WTC11 (cell line): Measurements from ENCODE around the gene FAM200B. TPM values are rescaled to one million over a fixed set of nuclear protein-coding genes. Genes with fewer than 3 reads are reported as not detected.

ENCODE experiments used
- ATF1 ChIP-seq: sonication (generic); formaldehyde crosslinking; IDR thresholded peaks from 2 replicates; pipeline ENCODE4 v1.8.1; 2023; ENCODE audit warnings: mild to moderate bottlenecking, moderate library complexity, missing genetic modification reagents
- ATF6 ChIP-seq: sonication (generic); formaldehyde crosslinking; IDR thresholded peaks from 2 replicates; pipeline ENCODE4 v1.8.1; 2023; ENCODE audit warnings: mild to moderate bottlenecking, missing genetic modification reagents
- CBFB ChIP-seq: sonication (generic); formaldehyde crosslinking; IDR thresholded peaks from 2 replicates; pipeline ENCODE4 v1.8.1; 2022; ENCODE audit warnings: mild to moderate bottlenecking, low read depth, missing genetic modification reagents
- CREM ChIP-seq: sonication (generic); formaldehyde crosslinking; IDR thresholded peaks from 2 replicates; pipeline ENCODE4 v1.8.1; 2022; ENCODE audit warnings: mild to moderate bottlenecking, missing genetic modification reagents, moderate library complexity
- ELF4 ChIP-seq: sonication (generic); formaldehyde crosslinking; IDR thresholded peaks from 2 replicates; pipeline ENCODE4 v1.8.1; 2022; ENCODE audit warnings: low read depth, mild to moderate bottlenecking, moderate library complexity, missing genetic modification reagents
- EMX1 ChIP-seq: fragments of 250-450 bp; sonication (Bioruptor Pico); IDR thresholded peaks from 2 replicates; pipeline ENCODE4 v1.8.0; 2021; ENCODE audit warnings: mild to moderate bottlenecking
- ESRRA ChIP-seq: sonication (generic); formaldehyde crosslinking; IDR thresholded peaks from 2 replicates; pipeline ENCODE4 v1.8.1; 2022; ENCODE audit warnings: mild to moderate bottlenecking, missing genetic modification reagents, borderline replicate concordance
- FOXJ3 ChIP-seq: sonication (generic); formaldehyde crosslinking; IDR thresholded peaks from 2 replicates; pipeline ENCODE4 v1.9.0; 2021; ENCODE audit warnings: missing genetic modification reagents, mild to moderate bottlenecking, borderline replicate concordance
- GRHL2 ChIP-seq: fragments of 250-450 bp; sonication (Bioruptor Pico); IDR thresholded peaks from 2 replicates; pipeline ENCODE4 v1.8.0; 2022; ENCODE audit warnings: mild to moderate bottlenecking, moderate library complexity; ENCODE audit not compliant: insufficient replicate concordance, severe bottlenecking
- GTF2I ChIP-seq: fragments of 250-450 bp; sonication (Bioruptor Pico); conservative IDR thresholded peaks from 2 replicates; pipeline ENCODE4 v1.4.0; 2021; ENCODE audit warnings: mild to moderate bottlenecking
- IRF2 ChIP-seq: sonication (generic); formaldehyde crosslinking; IDR thresholded peaks from 2 replicates; pipeline ENCODE4 v1.8.0; 2022; ENCODE audit warnings: low read depth, missing genetic modification reagents, borderline replicate concordance
- NFYB ChIP-seq: sonication (generic); formaldehyde crosslinking; conservative IDR thresholded peaks from 2 replicates; pipeline ENCODE4 v1.8.0; 2022; ENCODE audit warnings: low read depth, missing genetic modification reagents
- NR1H2 ChIP-seq: sonication (generic); formaldehyde crosslinking; IDR thresholded peaks from 2 replicates; pipeline ENCODE4 v1.9.0; 2021; ENCODE audit warnings: mild to moderate bottlenecking, moderate library complexity, missing genetic modification reagents
- NR3C1 ChIP-seq: sonication (generic); formaldehyde crosslinking; conservative IDR thresholded peaks from 2 replicates; pipeline ENCODE4 v1.8.1; 2023; ENCODE audit warnings: low read depth, mild to moderate bottlenecking, missing genetic modification reagents
- RELA ChIP-seq: sonication (generic); formaldehyde crosslinking; IDR thresholded peaks from 2 replicates; pipeline ENCODE4 v1.8.1; 2022; ENCODE audit warnings: missing genetic modification reagents, mild to moderate bottlenecking, borderline replicate concordance
- RORB ChIP-seq: fragments of 250-450 bp; sonication (Bioruptor Pico); IDR thresholded peaks from 2 replicates; pipeline ENCODE4 v1.9.0; 2021; ENCODE audit warnings: mild to moderate bottlenecking
- SOX15 ChIP-seq: fragments of 250-450 bp; sonication (Bioruptor Pico); IDR thresholded peaks from 2 replicates; pipeline ENCODE4 v1.9.0; 2021; ENCODE audit warnings: mild to moderate bottlenecking
- USF2 ChIP-seq: sonication (generic); formaldehyde crosslinking; IDR thresholded peaks from 2 replicates; pipeline ENCODE4 v1.8.1; 2023; ENCODE audit warnings: mild to moderate bottlenecking, missing genetic modification reagents, moderate library complexity
- ZNF232 ChIP-seq: sonication (generic); formaldehyde crosslinking; IDR thresholded peaks from 2 replicates; pipeline ENCODE4 v1.8.0; 2022; ENCODE audit warnings: mild to moderate bottlenecking, missing genetic modification reagents
- ZNF263 ChIP-seq: sonication (generic); formaldehyde crosslinking; IDR thresholded peaks from 2 replicates; pipeline ENCODE4 v1.8.1; 2022; ENCODE audit warnings: low read depth, mild to moderate bottlenecking, moderate library complexity, missing genetic modification reagents
- ZNF416 ChIP-seq: fragments of 250-450 bp; sonication (Bioruptor Pico); IDR thresholded peaks from 2 replicates; pipeline ENCODE4 v1.9.0; 2021; ENCODE audit warnings: mild to moderate bottlenecking, inconsistent platforms
- ZNF512 ChIP-seq: sonication (generic); formaldehyde crosslinking; IDR thresholded peaks from 2 replicates; pipeline ENCODE4 v1.8.1; 2022; ENCODE audit warnings: missing genetic modification reagents, borderline replicate concordance
- ZNF671 ChIP-seq: fragments of 250-450 bp; sonication (Bioruptor Pico); IDR thresholded peaks from 2 replicates; pipeline ENCODE4 v1.8.0; 2021; ENCODE audit warnings: mild to moderate bottlenecking
- ZSCAN18 ChIP-seq: fragments of 250-450 bp; sonication (Bioruptor Pico); IDR thresholded peaks from 2 replicates; pipeline ENCODE4 v2.1.2; 2022; ENCODE audit warnings: mild to moderate bottlenecking, moderate library complexity
- total RNA-seq: library from RNA; stranded (reverse); gene quantifications from 3 replicates; pipeline ENCODE4 v1.2.3, GENCODE V29; 2021
- TF ChIP-seq, protein P1 (sequence below): sonication (generic); formaldehyde crosslinking; IDR thresholded peaks from 2 replicates; pipeline ENCODE4 v1.8.1; 2022; ENCODE audit warnings: low read depth, mild to moderate bottlenecking, moderate library complexity, missing genetic modification reagents, borderline replicate concordance
- TF ChIP-seq, protein P2 (sequence below): sonication (generic); formaldehyde crosslinking; IDR thresholded peaks from 2 replicates; pipeline ENCODE4 v1.8.0; 2023; ENCODE audit warnings: missing genetic modification reagents
- TF ChIP-seq, protein P3 (sequence below): sonication (generic); formaldehyde crosslinking; conservative IDR thresholded peaks from 2 replicates; pipeline ENCODE4 v1.8.1; 2023; ENCODE audit warnings: mild to moderate bottlenecking, low read depth, missing genetic modification reagents, moderate library complexity

Gene FAM200B
- total RNA-seq, 1 experiment from 2014 or later: 28.4 TPM

DNA sequence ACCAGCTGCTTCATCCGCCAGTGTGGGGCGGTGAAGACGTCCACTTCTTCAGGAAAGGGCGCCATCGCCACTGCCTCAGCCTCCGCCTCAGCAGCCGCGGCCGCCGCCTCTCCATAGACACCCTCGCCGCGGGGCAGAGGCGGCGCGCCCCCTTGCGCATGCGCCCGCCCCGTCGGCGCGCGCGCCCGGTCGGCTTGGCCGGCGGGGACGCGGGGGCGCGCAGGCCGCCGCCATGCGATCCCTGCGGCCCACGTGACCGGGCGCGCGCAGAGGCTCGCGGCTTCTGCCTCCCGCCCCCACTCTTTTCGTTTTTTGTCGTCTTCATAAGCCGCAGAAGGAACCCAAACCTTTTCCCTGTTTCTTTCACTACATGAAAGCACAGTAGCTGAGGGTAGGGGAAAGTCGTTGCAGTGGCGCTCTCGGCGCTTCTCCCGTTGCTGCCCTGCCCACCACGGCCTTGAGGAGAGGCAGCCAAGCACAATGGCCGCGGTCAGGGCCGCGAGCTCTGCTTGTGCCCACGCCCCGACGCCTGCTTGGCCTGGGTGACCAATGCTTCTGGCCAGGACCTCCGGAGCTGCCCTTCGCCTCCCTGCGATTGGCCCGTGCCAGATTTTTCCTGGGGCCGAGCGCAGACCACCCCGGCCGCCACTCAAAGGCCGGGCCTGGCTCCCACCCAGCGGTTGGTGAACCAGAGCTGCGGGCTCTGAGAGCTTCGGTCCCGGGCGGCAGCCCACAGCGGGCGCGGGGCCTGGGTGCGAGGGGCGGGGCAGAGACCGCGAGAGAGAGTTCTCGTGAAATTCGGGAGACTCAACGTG lies 26.2 kb upstream of the FAM200B start, which contains the start of gene FBXL5 (continued):
- TF ChIP-seq ZNF512 (CRISPR knock-in tag) (no peak), NFYB (CRISPR knock-in tag) (no peak), GRHL2 (CRISPR knock-in tag) (no peak), ELF4 (CRISPR knock-in tag) (no peak), SOX15 (CRISPR knock-in tag) (no peak), ZNF671 (CRISPR knock-in tag) (no peak), ATF1 (CRISPR knock-in tag) (peak; percentile 58; the same call in 1 of the 2 replicates), GTF2I (CRISPR knock-in tag) (no peak), ESRRA (CRISPR knock-in tag) (no peak), RORB (CRISPR knock-in tag) (no peak), ZNF263 (no peak), EMX1 (0 out of 2 replicates have a peak, but pooled peaks have one; percentile 76), ZNF416 (CRISPR knock-in tag) (no peak), CREM (CRISPR knock-in tag) (no peak), CBFB (CRISPR knock-in tag) (no peak), ZNF232 (CRISPR knock-in tag) (no peak), NR1H2 (no peak), ATF6 (CRISPR knock-in tag) (no peak), IRF2 (no peak), NR3C1 (no peak), ZSCAN18 (CRISPR knock-in tag) (no peak), FOXJ3 (no peak), RELA (no peak), USF2 (peak; percentile 95)
- TF ChIP-seq, protein P1, sequence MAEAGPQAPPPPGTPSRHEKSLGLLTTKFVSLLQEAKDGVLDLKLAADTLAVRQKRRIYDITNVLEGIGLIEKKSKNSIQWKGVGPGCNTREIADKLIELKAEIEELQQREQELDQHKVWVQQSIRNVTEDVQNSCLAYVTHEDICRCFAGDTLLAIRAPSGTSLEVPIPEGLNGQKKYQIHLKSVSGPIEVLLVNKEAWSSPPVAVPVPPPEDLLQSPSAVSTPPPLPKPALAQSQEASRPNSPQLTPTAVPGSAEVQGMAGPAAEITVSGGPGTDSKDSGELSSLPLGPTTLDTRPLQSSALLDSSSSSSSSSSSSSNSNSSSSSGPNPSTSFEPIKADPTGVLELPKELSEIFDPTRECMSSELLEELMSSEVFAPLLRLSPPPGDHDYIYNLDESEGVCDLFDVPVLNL: no peak
- TF ChIP-seq, protein P2, sequence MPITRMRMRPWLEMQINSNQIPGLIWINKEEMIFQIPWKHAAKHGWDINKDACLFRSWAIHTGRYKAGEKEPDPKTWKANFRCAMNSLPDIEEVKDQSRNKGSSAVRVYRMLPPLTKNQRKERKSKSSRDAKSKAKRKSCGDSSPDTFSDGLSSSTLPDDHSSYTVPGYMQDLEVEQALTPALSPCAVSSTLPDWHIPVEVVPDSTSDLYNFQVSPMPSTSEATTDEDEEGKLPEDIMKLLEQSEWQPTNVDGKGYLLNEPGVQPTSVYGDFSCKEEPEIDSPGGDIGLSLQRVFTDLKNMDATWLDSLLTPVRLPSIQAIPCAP (CRISPR knock-in tag): peak; percentile 92
- TF ChIP-seq, protein P3, sequence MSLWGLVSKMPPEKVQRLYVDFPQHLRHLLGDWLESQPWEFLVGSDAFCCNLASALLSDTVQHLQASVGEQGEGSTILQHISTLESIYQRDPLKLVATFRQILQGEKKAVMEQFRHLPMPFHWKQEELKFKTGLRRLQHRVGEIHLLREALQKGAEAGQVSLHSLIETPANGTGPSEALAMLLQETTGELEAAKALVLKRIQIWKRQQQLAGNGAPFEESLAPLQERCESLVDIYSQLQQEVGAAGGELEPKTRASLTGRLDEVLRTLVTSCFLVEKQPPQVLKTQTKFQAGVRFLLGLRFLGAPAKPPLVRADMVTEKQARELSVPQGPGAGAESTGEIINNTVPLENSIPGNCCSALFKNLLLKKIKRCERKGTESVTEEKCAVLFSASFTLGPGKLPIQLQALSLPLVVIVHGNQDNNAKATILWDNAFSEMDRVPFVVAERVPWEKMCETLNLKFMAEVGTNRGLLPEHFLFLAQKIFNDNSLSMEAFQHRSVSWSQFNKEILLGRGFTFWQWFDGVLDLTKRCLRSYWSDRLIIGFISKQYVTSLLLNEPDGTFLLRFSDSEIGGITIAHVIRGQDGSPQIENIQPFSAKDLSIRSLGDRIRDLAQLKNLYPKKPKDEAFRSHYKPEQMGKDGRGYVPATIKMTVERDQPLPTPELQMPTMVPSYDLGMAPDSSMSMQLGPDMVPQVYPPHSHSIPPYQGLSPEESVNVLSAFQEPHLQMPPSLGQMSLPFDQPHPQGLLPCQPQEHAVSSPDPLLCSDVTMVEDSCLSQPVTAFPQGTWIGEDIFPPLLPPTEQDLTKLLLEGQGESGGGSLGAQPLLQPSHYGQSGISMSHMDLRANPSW: no peak
